Breast epithelium (tissue), 4 donors: Measurements from ENCODE around the gene PPARG. TPM values are rescaled to one million over a fixed set of nuclear protein-coding genes. Genes with fewer than 3 reads are reported as not detected.
"Not testable (repeated sequence)": the region's sequence is repeated elsewhere in the genome, so short reads cannot be mapped to it uniquely, and the experiment has no call there.

Experiments
- DNase-seq, 2 donors: peaks; one replicate each; pipeline ENCODE4 v3.0.0-alpha.2; 2019; ENCODE audit warnings: low spot score in 2 of 2
- H3K27ac ChIP-seq, 2 donors: fragments of 200-600 bp; sonication (generic) in 1 of 2; one replicate each; pipeline ENCODE4 v1.5.1; 2016 to 2019; ENCODE audit warnings: mild to moderate bottlenecking in 1 of 2
- H3K27me3 ChIP-seq, 2 donors: fragments of 200-600 bp; sonication (generic) in 1 of 2; one replicate each; pipeline versions ENCODE4 v1.5.1 to v1.6.0; 2017 to 2019; ENCODE audit warnings: control low read depth in 1 of 2, mild to moderate bottlenecking in 1 of 2
- H3K36me3 ChIP-seq: fragments of 200-600 bp; one replicate; pipeline ENCODE4 v1.5.1; 2019
- H3K4me1 ChIP-seq, 2 donors: fragments of 200-600 bp; sonication (generic); one replicate each; pipeline ENCODE4 v1.5.1; 2016 to 2019; ENCODE audit warnings: control low read depth in 1 of 2
- H3K4me3 ChIP-seq, 3 donors: fragments of 200-600 bp; sonication (generic); 1 replicate in 2 of 3; 2 replicates in 1 of 3; pipeline ENCODE4 v1.5.1; 2016 to 2019; ENCODE audit warnings: mild to moderate bottlenecking in 3 of 3, moderate library complexity in 2 of 3
- H3K9me3 ChIP-seq, 2 donors: fragments of 200-600 bp; sonication (generic) in 1 of 2; one replicate each; pipeline ENCODE4 v1.5.1; 2016 to 2019; ENCODE audit warnings: control low read depth in 1 of 2
- CTCF ChIP-seq, 3 donors: fragments of 450-650 bp; IDR thresholded peaks; one replicate each; pipeline ENCODE4 v1.5.1; 2016 to 2017; ENCODE audit warnings: antibody characterized with exemption in 3 of 3, mild to moderate bottlenecking in 3 of 3, moderate library complexity in 3 of 3
- POLR2A ChIP-seq: fragments of 450-650 bp; IDR thresholded peaks from one replicate; pipeline ENCODE4 v1.6.1; 2016; ENCODE audit warnings: antibody characterized with exemption, mild to moderate bottlenecking, moderate library complexity
- POLR2AphosphoS5 ChIP-seq, 3 donors: sonication (generic); formaldehyde crosslinking; IDR thresholded peaks; one replicate each; pipeline ENCODE4 v1.6.1; 2017; ENCODE audit warnings: antibody characterized with exemption in 3 of 3
- intact Hi-C: fragments of 100-400 bp; cut with DNase I; formaldehyde crosslinking; loops from one replicate; pipeline ENCODE4 v1.15.1; 2023; ENCODE audit warnings: low total_unique reads
- total RNA-seq, 3 donors: library from RNA; depleted of rRNA; stranded (reverse); fragments of >200 nt; gene quantifications; one replicate each; pipeline ENCODE4 v1.1.0, GENCODE V29; 2016

PPARG gene
- total RNA-seq, 3 donors from 2014 or later, result 44.2 to 359 (median 96.0) TPM

GRCh38 chr3:12280357-12280806 lies 8.5 kb upstream of the PPARG start:
- no peaks in the 10 kb centered on the region for H3K36me3 ChIP-seq
- TF ChIP-seq POLR2A, result no peak
- no peak for TF ChIP-seq POLR2AphosphoS5 (IDR thresholded peaks at IDR 0.05)
- TF ChIP-seq CTCF (IDR thresholded peaks at IDR 0.05), result no peak
- no peaks in the 10 kb centered on the region for H3K4me1 ChIP-seq
- no peak overlapping the region for H3K4me3 ChIP-seq
- no peak overlapping the region for H3K27ac ChIP-seq
- DNase-seq, result no peak
- no peaks in the 10 kb centered on the region for H3K27me3 ChIP-seq
- intact Hi-C loops, result no loop called here
- H3K9me3 ChIP-seq, result no peaks in the 10 kb centered on the region

- TF ChIP-seq POLR2AphosphoS5 (IDR thresholded peaks at IDR 0.05), result no peak
- no peak for TF ChIP-seq POLR2A
- TF ChIP-seq CTCF (IDR thresholded peaks at IDR 0.05), result no peak
- DNase-seq, result no peak
- Histone ChIP-seq H3K4me1 (no peaks in the 10 kb centered on the region), H3K9me3 (no peaks in the 10 kb centered on the region), H3K27ac (no peak overlapping the region), H3K36me3 (no peaks in the 10 kb centered on the region), H3K4me3 (no peak overlapping the region), H3K27me3 (no peaks in the 10 kb centered on the region)
- intact Hi-C loops, result no loop called here
Measured at GRCh38 chr3:12284591-12284990, 4.3 kb upstream of the PPARG start.

- H3K4me1 ChIP-seq, result no peaks in the 10 kb centered on the region
- H3K9me3 ChIP-seq, result no peaks in the 10 kb centered on the region
- intact Hi-C loops, result no loop called here
- TF ChIP-seq POLR2A (no peak), POLR2AphosphoS5 (IDR thresholded peaks at IDR 0.05) (no peak), CTCF (IDR thresholded peaks at IDR 0.05) (no peak)
- H3K27me3 ChIP-seq, result no peaks in the 10 kb centered on the region
- no peak overlapping the region for H3K27ac ChIP-seq
- H3K36me3 ChIP-seq, result no peaks in the 10 kb centered on the region
- no peak for DNase-seq
- H3K4me3 ChIP-seq, result no peak overlapping the region
Measured at GRCh38 chr3:12285003-12285555, 3.8 kb upstream of the PPARG start.

GRCh38 chr3:12285779-12286178 lies 3.1 kb upstream of the PPARG start:
- H3K4me3 ChIP-seq, intact Hi-C loops, DNase-seq, H3K27me3 ChIP-seq, H3K27ac ChIP-seq, H3K36me3 ChIP-seq, H3K4me1 ChIP-seq, H3K9me3 ChIP-seq: not testable (repeated sequence)

- no peaks in the 10 kb centered on the region for H3K9me3 ChIP-seq
- intact Hi-C loops, result no loop called here
- TF ChIP-seq POLR2A (no peak), POLR2AphosphoS5 (IDR thresholded peaks at IDR 0.05) (no peak), CTCF (IDR thresholded peaks at IDR 0.05) (no peak)
- H3K4me1 ChIP-seq, result no peaks in the 10 kb centered on the region
- no peak overlapping the region for H3K27ac ChIP-seq
- H3K4me3 ChIP-seq, result no peak overlapping the region
- H3K36me3 ChIP-seq, result no peaks in the 10 kb centered on the region
- no peaks in the 10 kb centered on the region for H3K27me3 ChIP-seq
- no peak for DNase-seq
Measured at GRCh38 chr3:12286504-12286903, 2.4 kb upstream of the PPARG start.
